ENCODE data around the gene MYBPH.

DNA sequence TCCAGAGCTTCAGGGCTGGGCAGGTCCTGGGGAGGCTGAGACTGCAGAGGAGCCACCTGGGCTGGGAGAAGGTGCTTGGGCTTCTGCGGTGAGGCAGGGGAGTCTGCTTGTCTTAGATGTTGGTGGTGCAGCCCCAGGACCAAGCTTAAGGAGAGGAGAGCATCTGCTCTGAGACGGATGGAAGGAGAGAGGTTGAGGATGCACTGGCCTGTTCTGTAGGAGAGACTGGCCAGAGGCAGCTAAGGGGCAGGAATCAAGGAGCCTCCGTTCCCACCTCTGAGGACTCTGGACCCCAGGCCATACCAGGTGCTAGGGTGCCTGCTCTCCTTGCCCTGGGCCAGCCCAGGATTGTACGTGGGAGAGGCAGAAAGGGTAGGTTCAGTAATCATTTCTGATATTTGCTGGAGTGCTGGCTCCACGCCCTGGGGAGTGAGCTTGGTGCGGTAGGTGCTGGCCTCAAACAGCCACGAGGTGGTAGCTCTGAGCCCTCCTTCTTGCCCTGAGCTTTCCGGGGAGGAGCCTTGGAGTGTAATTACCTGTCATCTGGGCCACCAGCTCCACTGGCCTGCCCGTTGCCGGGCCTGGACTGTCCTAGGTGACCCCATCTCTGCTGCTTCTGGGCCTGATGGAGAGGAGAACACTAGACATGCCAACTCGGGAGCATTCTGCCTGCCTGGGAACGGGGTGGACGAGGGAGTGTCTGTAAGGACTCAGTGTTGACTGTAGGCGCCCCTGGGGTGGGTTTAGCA lies 9.3 kb downstream of the MYBPH start:
- TF ChIP-seq YY1 (IDR thresholded peaks at IDR 0.05; ENCODE audit: low read depth, low read length) (no peak), SMC3 (IDR thresholded peaks at IDR 0.05; ENCODE audit: borderline replicate concordance, low read length) (peak; percentile 64; the same call in 1 of the 2 replicates), HCFC1 (IDR thresholded peaks at IDR 0.05; ENCODE audit: low read length) (no peak), EZH2 (IDR thresholded peaks at IDR 0.05; ENCODE audit: borderline replicate concordance, control insufficient read depth, low read depth, low read length) (no peak), MAX (IDR thresholded peaks at IDR 0.05; ENCODE audit: low read depth, low read length) (no peak), IRF5 (IDR thresholded peaks at IDR 0.05; ENCODE audit: borderline replicate concordance) (no peak), SUZ12 (IDR thresholded peaks at IDR 0.05; ENCODE audit: unreplicated experiment) (no peak), POLR2AphosphoS5 (IDR thresholded peaks at IDR 0.05; ENCODE audit: low read length) (no peak), E4F1 (IDR thresholded peaks at IDR 0.05; ENCODE audit: borderline replicate concordance, partially characterized antibody) (no peak), CBX5 (IDR thresholded peaks at IDR 0.05; ENCODE audit: low read depth) (no peak), POLR2A (IDR thresholded peaks at IDR 0.05; ENCODE audit: low read depth, low read length) (no peak), EP300 (IDR thresholded peaks at IDR 0.05; ENCODE audit: borderline replicate concordance in 1 of 2, control insufficient read depth in 1 of 2, low read depth in 2 of 2, low read length in 2 of 2) (no peak)
- TF ChIP-seq, protein P1, sequence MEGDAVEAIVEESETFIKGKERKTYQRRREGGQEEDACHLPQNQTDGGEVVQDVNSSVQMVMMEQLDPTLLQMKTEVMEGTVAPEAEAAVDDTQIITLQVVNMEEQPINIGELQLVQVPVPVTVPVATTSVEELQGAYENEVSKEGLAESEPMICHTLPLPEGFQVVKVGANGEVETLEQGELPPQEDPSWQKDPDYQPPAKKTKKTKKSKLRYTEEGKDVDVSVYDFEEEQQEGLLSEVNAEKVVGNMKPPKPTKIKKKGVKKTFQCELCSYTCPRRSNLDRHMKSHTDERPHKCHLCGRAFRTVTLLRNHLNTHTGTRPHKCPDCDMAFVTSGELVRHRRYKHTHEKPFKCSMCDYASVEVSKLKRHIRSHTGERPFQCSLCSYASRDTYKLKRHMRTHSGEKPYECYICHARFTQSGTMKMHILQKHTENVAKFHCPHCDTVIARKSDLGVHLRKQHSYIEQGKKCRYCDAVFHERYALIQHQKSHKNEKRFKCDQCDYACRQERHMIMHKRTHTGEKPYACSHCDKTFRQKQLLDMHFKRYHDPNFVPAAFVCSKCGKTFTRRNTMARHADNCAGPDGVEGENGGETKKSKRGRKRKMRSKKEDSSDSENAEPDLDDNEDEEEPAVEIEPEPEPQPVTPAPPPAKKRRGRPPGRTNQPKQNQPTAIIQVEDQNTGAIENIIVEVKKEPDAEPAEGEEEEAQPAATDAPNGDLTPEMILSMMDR (IDR thresholded peaks at IDR 0.05 in 2 of 3, conservative IDR thresholded peaks at IDR 0.05 in 1 of 3; ENCODE audit: control insufficient read depth in 2 of 3, extremely low read depth in 1 of 3, insufficient read depth in 1 of 3, low read depth in 3 of 3, low read length in 3 of 3): peak; percentile 24 to 60 (median 48); a peak in 3 of 6 replicates
